OCI-LY1 (cell line): ENCODE data around the gene DMPK.

Source experiments
- H2AFZ ChIP-seq: fragments of 200-600 bp; sonication (generic), shearing (Covaris generic); 2 replicates; pipeline ENCODE4 v1.6.0; 2014; ENCODE audit warnings: antibody characterized with exemption, mild to moderate bottlenecking, low read length
- H3F3A ChIP-seq: fragments of 200-600 bp; sonication (generic), shearing (Covaris generic); 2 replicates; pipeline ENCODE4 v1.6.0; 2014; ENCODE audit warnings: mild to moderate bottlenecking, antibody characterized with exemption, low read length, moderate library complexity; ENCODE audit not compliant: insufficient read depth
- H3K27ac ChIP-seq: fragments of 200-600 bp; sonication (generic); 2 replicates; pipeline ENCODE4 v1.5.1; 2014; ENCODE audit warnings: low read length, mixed run types, mild to moderate bottlenecking, low read depth; ENCODE audit not compliant: poor library complexity, severe bottlenecking
- H3K27me3 ChIP-seq: fragments of 200-600 bp; sonication (generic); 2 replicates; pipeline ENCODE4 v1.6.0; 2014; ENCODE audit warnings: antibody characterized with exemption, mild to moderate bottlenecking, low read length, moderate library complexity; ENCODE audit not compliant: insufficient read depth
- H3K36me3 ChIP-seq: fragments of 200-600 bp; sonication (generic); 2 replicates; pipeline ENCODE4 v1.6.1; 2014; ENCODE audit warnings: mild to moderate bottlenecking, antibody characterized with exemption, low read length, moderate library complexity, mixed read lengths; ENCODE audit not compliant: insufficient read depth
- H3K4me1 ChIP-seq: fragments of 200-600 bp; sonication (generic); 2 replicates; pipeline ENCODE4 v1.5.1; 2014; ENCODE audit warnings: mild to moderate bottlenecking, low read length, moderate library complexity; ENCODE audit not compliant: insufficient read depth, severe bottlenecking
- H3K4me2 ChIP-seq: fragments of 200-600 bp; sonication (generic), shearing (Covaris generic); 2 replicates; pipeline ENCODE4 v1.6.1; 2014; ENCODE audit warnings: low read length
- H3K4me3 ChIP-seq: fragments of 200-600 bp; sonication (generic); 2 replicates; pipeline ENCODE4 v1.5.1; 2014; ENCODE audit warnings: low read length, low read depth, mild to moderate bottlenecking, mixed read lengths; ENCODE audit not compliant: poor library complexity, severe bottlenecking
- H3K79me2 ChIP-seq: fragments of 200-600 bp; shearing (Covaris generic); 2 replicates; pipeline ENCODE4 v1.6.1; 2016; ENCODE audit warnings: mixed run types, low read length, mixed read lengths; ENCODE audit not compliant: insufficient read depth
- H3K9ac ChIP-seq: fragments of 200-600 bp; sonication (generic), shearing (Covaris generic); 2 replicates; pipeline ENCODE4 v1.6.1; 2014; ENCODE audit warnings: mild to moderate bottlenecking, low read length, mixed read lengths
- H3K9me2 ChIP-seq: fragments of 200-600 bp; sonication (generic), shearing (Covaris generic); 2 replicates; pipeline ENCODE4 v1.6.1; 2014; ENCODE audit warnings: low read depth, mild to moderate bottlenecking, low read length, mixed read lengths
- H3K9me3 ChIP-seq: fragments of 200-600 bp; shearing (Covaris generic); 2 replicates; pipeline ENCODE4 v1.6.1; 2014; ENCODE audit warnings: low read length, mixed read lengths
- H4K20me1 ChIP-seq: fragments of 200-600 bp; sonication (generic), shearing (Covaris generic); 2 replicates; pipeline ENCODE4 v1.6.0; 2016; ENCODE audit warnings: mild to moderate bottlenecking, low read length; ENCODE audit not compliant: insufficient read depth
- EZH2 ChIP-seq: fragments of 200-600 bp; sonication (generic), shearing (Covaris generic); IDR thresholded peaks from 2 replicates; pipeline ENCODE4 v1.8.0; 2017; ENCODE audit warnings: borderline replicate concordance, mixed run types, mild to moderate bottlenecking, antibody characterized with exemption, low read length, moderate library complexity, mixed read lengths
- TF ChIP-seq, protein P1 (sequence below): fragments of 200-600 bp; sonication (generic), shearing (Covaris generic); IDR thresholded peaks from 2 replicates; pipeline ENCODE4 v1.5.1; 2017; ENCODE audit warnings: mild to moderate bottlenecking, antibody characterized with exemption, low read length, moderate library complexity, mixed read lengths

The DMPK gene

DNA sequence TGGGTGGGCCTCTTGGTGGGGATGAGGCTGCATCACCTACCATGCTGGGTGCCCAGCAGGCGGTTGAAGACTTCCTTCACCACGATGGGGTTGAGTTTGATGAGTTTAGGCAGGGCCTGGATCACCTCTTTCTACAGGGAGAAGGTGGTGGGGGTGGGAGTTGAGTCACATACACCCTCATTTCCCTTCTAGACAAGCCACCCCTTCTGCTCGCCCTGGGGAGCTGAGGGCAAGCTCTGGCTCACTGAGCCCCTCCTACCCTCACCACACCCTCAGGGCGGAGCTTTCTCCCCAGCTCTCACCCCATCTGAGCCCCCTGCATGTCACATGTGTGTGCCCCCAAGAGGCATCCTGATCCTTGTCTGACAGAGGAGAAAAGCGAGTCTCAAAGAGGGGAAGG lies 40.4 kb upstream of the DMPK start:
- no peak overlapping the region for H3K9ac ChIP-seq
- no peaks in the 10 kb centered on the region for H3K9me3 ChIP-seq
- no peak overlapping the region for H2AFZ ChIP-seq
- H3K4me1 ChIP-seq = peaks cover 28% of the 10 kb centered on the region
- H3K27ac ChIP-seq = no peak overlapping the region
- no peaks in the 10 kb centered on the region for H4K20me1 ChIP-seq
- H3F3A ChIP-seq = no peaks in the 10 kb centered on the region
- no peak overlapping the region for H3K4me3 ChIP-seq
- no peaks in the 10 kb centered on the region for H3K9me2 ChIP-seq
- H3K27me3 ChIP-seq = no peaks in the 10 kb centered on the region
- H3K4me2 ChIP-seq = no peak overlapping the region
- H3K79me2 ChIP-seq = no peaks in the 10 kb centered on the region
- H3K36me3 ChIP-seq = peaks cover 70% of the 10 kb centered on the region
- TF ChIP-seq, protein P1, sequence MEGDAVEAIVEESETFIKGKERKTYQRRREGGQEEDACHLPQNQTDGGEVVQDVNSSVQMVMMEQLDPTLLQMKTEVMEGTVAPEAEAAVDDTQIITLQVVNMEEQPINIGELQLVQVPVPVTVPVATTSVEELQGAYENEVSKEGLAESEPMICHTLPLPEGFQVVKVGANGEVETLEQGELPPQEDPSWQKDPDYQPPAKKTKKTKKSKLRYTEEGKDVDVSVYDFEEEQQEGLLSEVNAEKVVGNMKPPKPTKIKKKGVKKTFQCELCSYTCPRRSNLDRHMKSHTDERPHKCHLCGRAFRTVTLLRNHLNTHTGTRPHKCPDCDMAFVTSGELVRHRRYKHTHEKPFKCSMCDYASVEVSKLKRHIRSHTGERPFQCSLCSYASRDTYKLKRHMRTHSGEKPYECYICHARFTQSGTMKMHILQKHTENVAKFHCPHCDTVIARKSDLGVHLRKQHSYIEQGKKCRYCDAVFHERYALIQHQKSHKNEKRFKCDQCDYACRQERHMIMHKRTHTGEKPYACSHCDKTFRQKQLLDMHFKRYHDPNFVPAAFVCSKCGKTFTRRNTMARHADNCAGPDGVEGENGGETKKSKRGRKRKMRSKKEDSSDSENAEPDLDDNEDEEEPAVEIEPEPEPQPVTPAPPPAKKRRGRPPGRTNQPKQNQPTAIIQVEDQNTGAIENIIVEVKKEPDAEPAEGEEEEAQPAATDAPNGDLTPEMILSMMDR = no peak
- TF ChIP-seq EZH2 = no peak

DNA sequence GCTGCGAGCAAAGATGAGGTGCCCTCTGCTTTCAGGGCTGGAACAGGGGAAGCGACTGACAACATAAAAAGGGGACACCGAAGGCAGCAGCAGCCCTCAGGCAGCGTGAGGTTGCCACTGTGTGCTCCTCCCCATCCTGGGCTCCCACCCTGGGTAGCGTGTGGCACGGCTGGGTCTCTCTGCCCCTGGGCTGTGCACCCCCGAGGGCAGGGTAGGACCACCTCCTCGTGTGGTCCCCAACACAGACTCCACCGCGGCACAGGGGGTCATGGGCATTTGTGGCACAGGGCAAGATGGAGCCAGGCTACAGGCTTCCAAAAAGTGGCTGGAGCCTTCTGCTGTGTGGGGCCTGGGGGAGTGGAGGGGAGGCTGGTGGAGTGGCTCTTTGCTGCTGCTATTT lies 39.3 kb upstream of the DMPK start:
- Histone ChIP-seq H3F3A (no peaks in the 10 kb centered on the region), H3K4me3 (no peak overlapping the region), H3K79me2 (no peaks in the 10 kb centered on the region), H3K4me2 (no peak overlapping the region), H3K9me3 (no peaks in the 10 kb centered on the region), H2AFZ (no peak overlapping the region), H3K9me2 (no peaks in the 10 kb centered on the region), H3K36me3 (peaks cover 59% of the 10 kb centered on the region), H3K9ac (no peak overlapping the region), H3K27ac (no peak overlapping the region), H3K4me1 (peaks cover 37% of the 10 kb centered on the region), H4K20me1 (no peaks in the 10 kb centered on the region), H3K27me3 (no peaks in the 10 kb centered on the region)
- TF ChIP-seq, protein P1 = no peak
- TF ChIP-seq EZH2 = no peak

DNA sequence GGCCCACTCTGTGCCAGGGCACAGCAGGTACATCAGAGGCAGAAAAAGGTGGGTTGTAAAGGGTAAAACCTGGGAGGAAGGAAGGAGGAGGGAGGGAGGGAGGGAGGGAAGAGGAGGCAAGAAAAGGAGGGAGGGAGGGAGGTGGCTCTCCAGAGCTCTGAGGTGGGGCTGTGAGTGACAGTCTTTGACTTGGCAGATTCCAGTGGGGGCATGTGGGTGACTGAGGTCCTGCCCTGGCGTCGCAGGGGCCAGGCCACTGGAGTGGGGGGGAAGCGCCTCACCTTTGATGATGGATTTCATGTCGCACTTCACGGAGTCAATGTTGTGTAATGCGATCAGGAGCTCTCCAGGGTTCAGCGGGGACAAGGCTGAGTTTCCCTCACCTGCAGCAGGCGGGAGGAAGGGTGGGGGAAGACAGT lies 38.8 kb upstream of the DMPK start:
- H3K36me3 ChIP-seq = peaks cover 56% of the 10 kb centered on the region
- no peaks in the 10 kb centered on the region for H3F3A ChIP-seq
- H3K4me1 ChIP-seq = peaks cover 37% of the 10 kb centered on the region
- no peaks in the 10 kb centered on the region for H3K9me3 ChIP-seq
- TF ChIP-seq, protein P1 = no peak
- no peak for TF ChIP-seq EZH2
- H2AFZ ChIP-seq = no peak overlapping the region
- no peaks in the 10 kb centered on the region for H3K79me2 ChIP-seq
- H3K4me3 ChIP-seq = no peak overlapping the region
- no peaks in the 10 kb centered on the region for H3K27me3 ChIP-seq
- H4K20me1 ChIP-seq = no peaks in the 10 kb centered on the region
- H3K9me2 ChIP-seq = no peaks in the 10 kb centered on the region
- no peak overlapping the region for H3K9ac ChIP-seq
- H3K27ac ChIP-seq = no peak overlapping the region
- H3K4me2 ChIP-seq = no peak overlapping the region
